ENCODE measurements around the gene CDC42BPB.

CDC42BPB gene

GRCh38 chr14:102967506-102967795 is 89.9 kb downstream of the CDC42BPB start:
- no peak overlapping the region for H3K27ac ChIP-seq (replicated peaks; ENCODE audit: low read length)

GRCh38 chr14:102966681-102967505 is 90.5 kb downstream of the CDC42BPB start:
- no peak overlapping the region for H3K4ac ChIP-seq (ENCODE audit: low read length)
- H3K14ac ChIP-seq (ENCODE audit: low read length) = no peak overlapping the region
- H2BK5ac ChIP-seq (ENCODE audit: low read length) = no peak overlapping the region
- H3K4me1 ChIP-seq (ENCODE audit: control insufficient read depth in 2 of 2, insufficient read depth in 1 of 2, low read depth in 1 of 2, low read length in 2 of 2) = no peaks in the 10 kb centered on the region
- DNase-seq (ENCODE audit: low spot score) = no peak
- no CpG with 5 or more reads among the region's 21 CpGs for WGBS, 2 donors (ENCODE audit: extremely low coverage in 2 of 2, insufficient read length in 2 of 2, insufficient replicate concordance in 1 of 2)
- H2BK12ac ChIP-seq (ENCODE audit: low read length) = no peak overlapping the region
- no peak overlapping the region for H2BK120ac ChIP-seq (ENCODE audit: low read depth, low read length)
- no peak overlapping the region for H4K91ac ChIP-seq (ENCODE audit: low read depth, low read length, poor library complexity)
- no peak overlapping the region for H2BK15ac ChIP-seq (ENCODE audit: low read length)
- H3K18ac ChIP-seq (ENCODE audit: low read length) = no peak overlapping the region
- H4K8ac ChIP-seq (ENCODE audit: low read depth, low read length) = no peak overlapping the region
- H3K23ac ChIP-seq (ENCODE audit: low read depth, low read length, poor library complexity) = peak overlapping the region; percentile 34
- H2AFZ ChIP-seq (ENCODE audit: low read length) = no peak overlapping the region
- H3K36me3 ChIP-seq (replicated peaks in 1 of 2; ENCODE audit: control insufficient read depth in 2 of 2, insufficient read depth in 2 of 2, low read length in 2 of 2) = peaks cover 45 to 99% of the 10 kb centered on the region in 2 donors
- H3K4me3 ChIP-seq (ENCODE audit: low read length in 2 of 2) = no peak overlapping the region
- H3K79me1 ChIP-seq (ENCODE audit: low read depth, low read length) = peaks cover 7% of the 10 kb centered on the region
- no peak overlapping the region for H3K4me2 ChIP-seq (ENCODE audit: insufficient read depth, low read length, poor library complexity, severe bottlenecking)
- peaks cover 0 to 2% of the 10 kb centered on the region in 2 donors for H3K9me3 ChIP-seq (replicated peaks in 1 of 2; ENCODE audit: control insufficient read depth in 2 of 2, insufficient read depth in 1 of 2, low read depth in 1 of 2, low read length in 2 of 2)
- H3K9ac ChIP-seq (ENCODE audit: low read depth, low read length, poor library complexity) = no peak overlapping the region
- no peak overlapping the region for H2AK5ac ChIP-seq (ENCODE audit: low read depth, low read length)
- no peaks in the 10 kb centered on the region for H3K27me3 ChIP-seq (ENCODE audit: control insufficient read depth in 3 of 3, insufficient read depth in 3 of 3, low read depth in 1 of 3, low read length in 3 of 3)
- H3K27ac ChIP-seq (replicated peaks; ENCODE audit: low read length) = no peak overlapping the region

More at GRCh38 chr14:102967506-102967795, 89.9 kb downstream of the CDC42BPB start:
- Histone ChIP-seq H2BK15ac (ENCODE audit: low read length) (no peak overlapping the region), H2BK120ac (ENCODE audit: low read depth, low read length) (no peak overlapping the region), H3K23ac (ENCODE audit: low read depth, low read length, poor library complexity) (peak overlapping the region; percentile 34), H3K4me2 (ENCODE audit: insufficient read depth, low read length, poor library complexity, severe bottlenecking) (no peak overlapping the region), H3K14ac (ENCODE audit: low read length) (no peak overlapping the region), H4K8ac (ENCODE audit: low read depth, low read length) (no peak overlapping the region), H3K79me1 (ENCODE audit: low read depth, low read length) (peaks cover 7% of the 10 kb centered on the region), H3K4me1 (ENCODE audit: control insufficient read depth in 2 of 2, insufficient read depth in 1 of 2, low read depth in 1 of 2, low read length in 2 of 2) (no peaks in the 10 kb centered on the region), H2AFZ (ENCODE audit: low read length) (no peak overlapping the region), H3K18ac (ENCODE audit: low read length) (no peak overlapping the region), H3K9ac (ENCODE audit: low read depth, low read length, poor library complexity) (no peak overlapping the region), H3K4ac (ENCODE audit: low read length) (no peak overlapping the region), H2BK5ac (ENCODE audit: low read length) (no peak overlapping the region), H2BK12ac (ENCODE audit: low read length) (no peak overlapping the region), H3K4me3 (ENCODE audit: low read length in 2 of 2) (no peak overlapping the region), H3K36me3 (replicated peaks in 1 of 2; ENCODE audit: control insufficient read depth in 2 of 2, insufficient read depth in 2 of 2, low read length in 2 of 2) (peaks cover 43 to 97% of the 10 kb centered on the region in 2 donors), H3K9me3 (replicated peaks in 1 of 2; ENCODE audit: control insufficient read depth in 2 of 2, insufficient read depth in 1 of 2, low read depth in 1 of 2, low read length in 2 of 2) (peaks cover 0 to 2% of the 10 kb centered on the region in 2 donors), H2AK5ac (ENCODE audit: low read depth, low read length) (no peak overlapping the region), H3K27me3 (ENCODE audit: control insufficient read depth in 3 of 3, insufficient read depth in 3 of 3, low read depth in 1 of 3, low read length in 3 of 3) (no peaks in the 10 kb centered on the region), H4K91ac (ENCODE audit: low read depth, low read length, poor library complexity) (no peak overlapping the region)
- no CpG with 5 or more reads among the region's 14 CpGs for WGBS, 2 donors (ENCODE audit: extremely low coverage in 2 of 2, insufficient read length in 2 of 2, insufficient replicate concordance in 1 of 2)
- no peak for DNase-seq (ENCODE audit: low spot score)

GRCh38 chr14:102965971-102966655 is 91.2 kb downstream of the CDC42BPB start:
- Histone ChIP-seq H3K4me3 (ENCODE audit: low read length in 2 of 2) (no peak overlapping the region), H3K9me3 (replicated peaks in 1 of 2; ENCODE audit: control insufficient read depth in 2 of 2, insufficient read depth in 1 of 2, low read depth in 1 of 2, low read length in 2 of 2) (peaks cover 0 to 2% of the 10 kb centered on the region in 2 donors), H3K18ac (ENCODE audit: low read length) (no peak overlapping the region), H3K23ac (ENCODE audit: low read depth, low read length, poor library complexity) (no peak overlapping the region), H2BK15ac (ENCODE audit: low read length) (no peak overlapping the region), H3K9ac (ENCODE audit: low read depth, low read length, poor library complexity) (no peak overlapping the region), H3K27me3 (ENCODE audit: control insufficient read depth in 3 of 3, insufficient read depth in 3 of 3, low read depth in 1 of 3, low read length in 3 of 3) (no peaks in the 10 kb centered on the region), H2BK12ac (ENCODE audit: low read length) (no peak overlapping the region), H3K4ac (ENCODE audit: low read length) (no peak overlapping the region), H2BK5ac (ENCODE audit: low read length) (no peak overlapping the region), H3K4me1 (ENCODE audit: control insufficient read depth in 2 of 2, insufficient read depth in 1 of 2, low read depth in 1 of 2, low read length in 2 of 2) (no peaks in the 10 kb centered on the region), H4K8ac (ENCODE audit: low read depth, low read length) (no peak overlapping the region), H3K4me2 (ENCODE audit: insufficient read depth, low read length, poor library complexity, severe bottlenecking) (no peak overlapping the region), H2AK5ac (ENCODE audit: low read depth, low read length) (no peak overlapping the region), H2BK120ac (ENCODE audit: low read depth, low read length) (no peak overlapping the region), H3K27ac (replicated peaks; ENCODE audit: low read length) (no peak overlapping the region), H2AFZ (ENCODE audit: low read length) (no peak overlapping the region), H3K79me1 (ENCODE audit: low read depth, low read length) (peaks cover 7% of the 10 kb centered on the region), H4K91ac (ENCODE audit: low read depth, low read length, poor library complexity) (no peak overlapping the region), H3K14ac (ENCODE audit: low read length) (no peak overlapping the region), H3K36me3 (replicated peaks in 1 of 2; ENCODE audit: control insufficient read depth in 2 of 2, insufficient read depth in 2 of 2, low read length in 2 of 2) (peaks cover 39 to 98% of the 10 kb centered on the region in 2 donors)
- WGBS, 2 donors (ENCODE audit: extremely low coverage in 2 of 2, insufficient read length in 2 of 2, insufficient replicate concordance in 1 of 2) = 91% methylated on average over 1 of the region's 20 CpGs; no CpG with 5 or more reads in 1 of the 2 donors
- DNase-seq (ENCODE audit: low spot score) = no peak

- Histone ChIP-seq H3K27ac (replicated peaks; ENCODE audit: low read length) (no peak overlapping the region), H2BK15ac (ENCODE audit: low read length) (no peak overlapping the region), H4K91ac (ENCODE audit: low read depth, low read length, poor library complexity) (no peak overlapping the region), H3K4ac (ENCODE audit: low read length) (no peak overlapping the region), H2AFZ (ENCODE audit: low read length) (no peak overlapping the region), H3K27me3 (ENCODE audit: control insufficient read depth in 3 of 3, insufficient read depth in 3 of 3, low read depth in 1 of 3, low read length in 3 of 3) (no peaks in the 10 kb centered on the region), H2BK5ac (ENCODE audit: low read length) (no peak overlapping the region), H3K36me3 (replicated peaks in 1 of 2; ENCODE audit: control insufficient read depth in 2 of 2, insufficient read depth in 2 of 2, low read length in 2 of 2) (peaks cover 42 to 98% of the 10 kb centered on the region in 2 donors), H3K18ac (ENCODE audit: low read length) (no peak overlapping the region), H3K4me3 (ENCODE audit: low read length in 2 of 2) (no peak overlapping the region), H2AK5ac (ENCODE audit: low read depth, low read length) (no peak overlapping the region), H3K14ac (ENCODE audit: low read length) (no peak overlapping the region), H2BK120ac (ENCODE audit: low read depth, low read length) (no peak overlapping the region), H3K4me1 (ENCODE audit: control insufficient read depth in 2 of 2, insufficient read depth in 1 of 2, low read depth in 1 of 2, low read length in 2 of 2) (no peaks in the 10 kb centered on the region), H3K9ac (ENCODE audit: low read depth, low read length, poor library complexity) (no peak overlapping the region), H3K4me2 (ENCODE audit: insufficient read depth, low read length, poor library complexity, severe bottlenecking) (no peak overlapping the region), H4K8ac (ENCODE audit: low read depth, low read length) (no peak overlapping the region), H3K79me1 (ENCODE audit: low read depth, low read length) (peaks cover 7% of the 10 kb centered on the region), H3K23ac (ENCODE audit: low read depth, low read length, poor library complexity) (no peak overlapping the region), H2BK12ac (ENCODE audit: low read length) (no peak overlapping the region), H3K9me3 (replicated peaks in 1 of 2; ENCODE audit: control insufficient read depth in 2 of 2, insufficient read depth in 1 of 2, low read depth in 1 of 2, low read length in 2 of 2) (peaks cover 0 to 2% of the 10 kb centered on the region in 2 donors)
- WGBS, 2 donors (ENCODE audit: extremely low coverage in 2 of 2, insufficient read length in 2 of 2, insufficient replicate concordance in 1 of 2) = no CpG with 5 or more reads among the region's 3 CpGs
- no peak for DNase-seq (ENCODE audit: low spot score)
Measured at GRCh38 chr14:102965282-102965681, 92.1 kb downstream of the CDC42BPB start.

All from neuronal stem cell (in vitro differentiated cells).